Endothelial cell of umbilical vein (primary cell): ENCODE results near the gene ZC3H14. TPM values are rescaled to one million over a fixed set of nuclear protein-coding genes. Genes with fewer than 3 reads are reported as not detected.
"Not testable (repeated sequence)": the region's sequence is repeated elsewhere in the genome, so short reads cannot be mapped to it uniquely, and the experiment has no call there.

ENCODE experiments used
- BruUV-seq: library from RNA; stranded (reverse); fragments of 400-500 nt; replicated peaks from 2 replicates; lab custom pipeline; 2021; lab: Mats Ljungman, UMichigan
- CTCF ChIA-PET: fragments of 300-600, 350-600 bp; sonication (Branson Sonifier 250); formaldehyde crosslinking; loops from one replicate; lab custom pipeline; 2021; ENCODE audit warnings: antibody characterized with exemption, inconsistent platforms; lab: Charles Lee
- POLR2A ChIA-PET: fragments of 300-600, 350-600 bp; sonication (Branson Sonifier 250); formaldehyde crosslinking; loops from one replicate; lab custom pipeline; 2021; ENCODE audit warnings: antibody characterized with exemption, inconsistent platforms; lab: Charles Lee
- DNase-seq: peaks from one replicate; pipeline ENCODE4 v3.0.0-alpha.2; 2011; ENCODE audit warnings: low read depth, low spot score
- FAIRE-seq: peaks from 2 replicates; lab custom pipeline; 2011; peaks lifted over from hg19 to GRCh38; lab: Jason Lieb, UNC
- H2AFZ ChIP-seq: 2 replicates; pipeline ENCODE4 v1.6.0; 2012; ENCODE audit warnings: low read depth, low read length, control low read depth, inconsistent platforms
- H3K27ac ChIP-seq: 2 replicates; pipeline ENCODE4 v1.5.1; 2011; ENCODE audit warnings: low read depth, mild to moderate bottlenecking, control low read depth, low read length, moderate library complexity; ENCODE audit not compliant: insufficient read depth
- H3K27me3 ChIP-seq, 2 experiments: 2 replicates each; pipeline versions ENCODE4 v1.6.0 to v1.6.1; 2011; ENCODE audit warnings: low read length in 2 of 2, mixed read lengths in 1 of 2; ENCODE audit not compliant: control insufficient read depth in 2 of 2, insufficient read depth in 2 of 2
- H3K36me3 ChIP-seq, 2 experiments: 2 replicates in 1 of 2; 3 replicates in 1 of 2; pipeline ENCODE4 v1.5.1; 2011; ENCODE audit warnings: low read length in 2 of 2, mild to moderate bottlenecking in 1 of 2, moderate library complexity in 1 of 2; ENCODE audit not compliant: control insufficient read depth in 2 of 2, insufficient read depth in 2 of 2; ENCODE audit errors: extremely low read depth in 1 of 2
- H3K4me1 ChIP-seq: 3 replicates; pipeline ENCODE4 v1.5.1; 2011; ENCODE audit warnings: mild to moderate bottlenecking, low read length; ENCODE audit not compliant: control insufficient read depth, insufficient read depth; ENCODE audit errors: extremely low read depth
- H3K4me2 ChIP-seq: 2 replicates; pipeline ENCODE4 v1.6.1; 2011; ENCODE audit warnings: low read length, control low read depth, mixed read lengths; ENCODE audit not compliant: insufficient read depth
- H3K4me3 ChIP-seq, 3 experiments: fragments of 200-600 bp in 1 of 3; sonication (generic), shearing (Covaris generic) in 1 of 3; replicated peaks in 1 of 3; 2 replicates each; pipeline ENCODE4 v1.5.1; 2011 to 2016; ENCODE audit warnings: control low read depth in 3 of 3, low read length in 3 of 3, mild to moderate bottlenecking in 2 of 3, inconsistent platforms in 1 of 3, low read depth in 1 of 3, moderate library complexity in 1 of 3; ENCODE audit not compliant: insufficient read depth in 1 of 3
- H3K79me2 ChIP-seq: 2 replicates; pipeline ENCODE4 v1.6.0; 2012; ENCODE audit warnings: low read length, inconsistent platforms; ENCODE audit not compliant: control insufficient read depth, insufficient read depth
- H3K9ac ChIP-seq: replicated peaks from 2 replicates; pipeline ENCODE3; 2011; ENCODE audit warnings: low read length, control low read depth; ENCODE audit not compliant: insufficient read depth; ENCODE audit errors: extremely low read depth
- H3K9me1 ChIP-seq: replicated peaks from 3 replicates; pipeline ENCODE4 v1.6.0; 2011; ENCODE audit warnings: mild to moderate bottlenecking, low read length; ENCODE audit not compliant: control insufficient read depth, insufficient read depth; ENCODE audit errors: extremely low read depth
- H3K9me3 ChIP-seq: replicated peaks from 2 replicates; pipeline ENCODE4 v1.5.1; 2012; ENCODE audit warnings: low read length, inconsistent platforms; ENCODE audit not compliant: control insufficient read depth, insufficient read depth
- H4K20me1 ChIP-seq: replicated peaks from 2 replicates; pipeline ENCODE3; 2011; ENCODE audit warnings: mild to moderate bottlenecking, low read length; ENCODE audit not compliant: control insufficient read depth, insufficient read depth; ENCODE audit errors: extremely low read depth
- dilution Hi-C: fragments of 300-500 bp; cut with MboI; formaldehyde crosslinking; loops from one replicate; pipeline ENCODE4 v1.15.0; 2019; ENCODE audit warnings: low sequenced_read_pairs; ENCODE audit not compliant: extremely low pct_ligation_motif_present
- intact Hi-C: fragments of 100-400 bp; cut with micrococcal nuclease; formaldehyde crosslinking; loops from one replicate; pipeline ENCODE4 v1.10.0; 2022
- polyA plus RNA-seq, 4 experiments: library from polyadenylated mRNA; depleted of rRNA in 3 of 4; stranded (reverse) in 3 of 4; unstranded in 1 of 4; fragments of >200 nt; gene quantifications; 2 replicates each; pipeline versions ENCODE4 v1.2.1 to v1.2.3, GENCODE V29; 2011 to 2012; ENCODE audit warnings: missing spikeins in 1 of 4
- total RNA-seq: library from RNA; stranded (reverse); gene quantifications from 2 replicates; pipeline ENCODE4 v1.2.3, GENCODE V29; 2021
- TF ChIP-seq, protein P1 (sequence below), 2 donors: IDR thresholded peaks; 1 replicate in 1 of 2; 2 replicates in 1 of 2; pipeline ENCODE4 v1.5.1; 2011; ENCODE audit warnings: low read length in 2 of 2, mild to moderate bottlenecking in 2 of 2, moderate library complexity in 2 of 2, control low read depth in 1 of 2, inconsistent platforms in 1 of 2, low read depth in 1 of 2; ENCODE audit not compliant: insufficient read depth in 1 of 2; ENCODE audit errors: extremely low read depth in 1 of 2

The ZC3H14 gene
- total and polyA plus RNA-seq, 2 donors (not counting 3 experiments of a cell fraction or from before 2014, with no cell fraction given), result 61.2 to 61.8 TPM

DNA sequence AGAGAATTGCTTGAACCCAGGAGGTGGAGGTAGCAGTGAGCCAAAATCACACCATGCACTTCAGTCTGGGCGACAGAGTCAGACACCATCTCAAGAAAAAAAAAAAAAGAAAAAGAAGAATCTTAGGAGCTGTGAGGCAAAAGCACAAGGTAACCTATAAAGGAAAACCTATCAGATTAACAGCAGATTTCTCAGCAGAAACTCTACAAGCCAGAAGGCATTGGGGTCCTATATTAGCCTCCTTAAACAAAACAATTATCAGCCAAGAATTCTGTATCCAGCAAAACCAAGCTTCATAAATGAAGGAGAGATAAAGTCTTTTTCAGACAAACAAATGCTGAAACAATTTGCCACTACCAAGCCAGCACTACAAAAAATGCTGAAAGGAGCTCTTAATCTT is 32.9 kb upstream of the ZC3H14 start:
- dilution Hi-C loops, DNase-seq, CTCF ChIA-PET, H3K9me3 ChIP-seq, H3K4me2 ChIP-seq, H3K4me3 ChIP-seq, intact Hi-C loops, H3K27me3 ChIP-seq, H3K36me3 ChIP-seq, H3K4me1 ChIP-seq, FAIRE-seq, H3K9ac ChIP-seq, H4K20me1 ChIP-seq, H3K9me1 ChIP-seq, H3K27ac ChIP-seq, H2AFZ ChIP-seq, POLR2A ChIA-PET, BruUV-seq: not testable (repeated sequence)
- H3K79me2 ChIP-seq, result peaks cover 16% of the 10 kb centered on the region

DNA sequence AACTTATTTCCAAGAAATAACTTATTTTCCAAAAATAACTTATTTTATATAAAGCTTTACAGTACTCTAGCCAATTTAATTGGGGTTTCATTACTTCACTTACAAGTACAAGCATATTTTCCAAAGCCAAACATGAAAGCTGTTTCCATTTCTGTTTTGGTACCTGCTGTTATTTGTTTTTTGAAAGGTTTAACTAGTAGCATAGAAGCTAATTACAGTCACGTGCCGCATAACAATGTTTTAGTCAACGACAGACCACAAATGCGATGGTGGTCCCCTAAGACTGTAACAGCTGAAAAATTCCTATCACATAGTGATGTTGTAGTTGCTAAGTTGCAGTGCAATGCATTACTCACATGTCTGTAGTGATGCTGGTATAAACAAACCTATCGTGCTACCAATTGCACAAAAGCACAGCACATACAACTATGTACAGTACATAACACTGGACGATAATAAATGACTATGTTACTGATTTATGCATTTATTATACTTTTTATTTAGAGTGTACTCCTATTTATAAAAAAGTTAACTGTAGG is 29.7 kb upstream of the ZC3H14 start:
- dilution Hi-C loops (no loop called here), intact Hi-C loops (no loop called here)
- ChIA-PET CTCF (no interaction called here), POLR2A (no interaction called here)
- peaks cover 2% of the 10 kb centered on the region for H3K4me1 ChIP-seq
- no peak overlapping the region for H2AFZ ChIP-seq
- H3K9me3 ChIP-seq, result no peaks in the 10 kb centered on the region
- no TSS peak for BruUV-seq
- TF ChIP-seq, protein P1, sequence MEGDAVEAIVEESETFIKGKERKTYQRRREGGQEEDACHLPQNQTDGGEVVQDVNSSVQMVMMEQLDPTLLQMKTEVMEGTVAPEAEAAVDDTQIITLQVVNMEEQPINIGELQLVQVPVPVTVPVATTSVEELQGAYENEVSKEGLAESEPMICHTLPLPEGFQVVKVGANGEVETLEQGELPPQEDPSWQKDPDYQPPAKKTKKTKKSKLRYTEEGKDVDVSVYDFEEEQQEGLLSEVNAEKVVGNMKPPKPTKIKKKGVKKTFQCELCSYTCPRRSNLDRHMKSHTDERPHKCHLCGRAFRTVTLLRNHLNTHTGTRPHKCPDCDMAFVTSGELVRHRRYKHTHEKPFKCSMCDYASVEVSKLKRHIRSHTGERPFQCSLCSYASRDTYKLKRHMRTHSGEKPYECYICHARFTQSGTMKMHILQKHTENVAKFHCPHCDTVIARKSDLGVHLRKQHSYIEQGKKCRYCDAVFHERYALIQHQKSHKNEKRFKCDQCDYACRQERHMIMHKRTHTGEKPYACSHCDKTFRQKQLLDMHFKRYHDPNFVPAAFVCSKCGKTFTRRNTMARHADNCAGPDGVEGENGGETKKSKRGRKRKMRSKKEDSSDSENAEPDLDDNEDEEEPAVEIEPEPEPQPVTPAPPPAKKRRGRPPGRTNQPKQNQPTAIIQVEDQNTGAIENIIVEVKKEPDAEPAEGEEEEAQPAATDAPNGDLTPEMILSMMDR (IDR thresholded peaks at IDR 0.05; ENCODE audit: extremely low read depth in 1 of 2, insufficient read depth in 1 of 2, low read depth in 1 of 2, low read length in 2 of 2), result no peak
- no peaks in the 10 kb centered on the region for H3K9me1 ChIP-seq
- H3K27ac ChIP-seq, result no peak overlapping the region
- FAIRE-seq (no peak), DNase-seq (no peak)
- H3K9ac ChIP-seq, result no peak overlapping the region
- peaks cover 2% of the 10 kb centered on the region for H4K20me1 ChIP-seq
- peaks cover 16% of the 10 kb centered on the region for H3K79me2 ChIP-seq
- H3K4me3 ChIP-seq, result no peak overlapping the region
- H3K27me3 ChIP-seq, result no peaks in the 10 kb centered on the region
- H3K36me3 ChIP-seq, result peaks cover 4 to 6% of the 10 kb centered on the region in 2 experiments
- H3K4me2 ChIP-seq, result no peak overlapping the region
